Measurements from ENCODE around the gene TMPRSS9. TPM values are rescaled to one million over a fixed set of nuclear protein-coding genes. Genes with fewer than 3 reads are reported as not detected.

TMPRSS9 gene
- total RNA-seq, 1 experiment from 2014 or later, result 0.57 TPM

DNA sequence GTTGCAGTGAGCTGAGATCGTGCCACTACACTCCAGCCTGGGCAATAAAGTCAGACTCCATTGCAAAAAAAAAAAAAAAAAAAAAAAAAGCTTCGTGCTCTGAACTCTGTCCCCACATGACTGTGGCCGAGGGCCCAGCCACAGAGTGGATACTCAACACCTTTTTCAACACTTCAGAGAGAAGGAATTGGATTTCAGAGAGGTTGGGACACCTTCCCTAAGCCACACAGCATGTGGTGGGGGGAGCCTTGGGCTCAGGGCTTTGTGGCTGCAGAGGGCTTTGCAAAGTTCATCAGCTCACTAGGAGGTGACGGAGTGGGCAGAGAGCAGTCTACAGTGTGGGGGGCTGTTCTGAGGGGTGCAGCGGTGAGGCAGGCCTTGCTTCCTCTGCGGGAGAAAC, 41.1 kb upstream of the TMPRSS9 start:
- no peaks in the 10 kb centered on the region for H3K4me1 Mint-ChIP-seq
- H3K9me3 Mint-ChIP-seq, result peaks cover 9% of the 10 kb centered on the region
- no peak for DNase-seq (ENCODE audit: low spot score)
- H3K27me3 Mint-ChIP-seq (ENCODE audit: low read depth), result peaks cover 9% of the 10 kb centered on the region
- ChIA-PET POLR2A (no interaction called here), CTCF (interaction anchor here (0.7 to 1.3 kb wide), 6 partner anchors 9 to 1478 kb away, joined by 3 to 4 read pairs (median 4); no protein-coding TSS in a partner anchor)
- TF ChIP-seq ZNF396 (CRISPR knock-in tag; IDR thresholded peaks at IDR 0.05; ENCODE audit: borderline replicate concordance), result no peak
- TF ChIP-seq, protein P1, sequence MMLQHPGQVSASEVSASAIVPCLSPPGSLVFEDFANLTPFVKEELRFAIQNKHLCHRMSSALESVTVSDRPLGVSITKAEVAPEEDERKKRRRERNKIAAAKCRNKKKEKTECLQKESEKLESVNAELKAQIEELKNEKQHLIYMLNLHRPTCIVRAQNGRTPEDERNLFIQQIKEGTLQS (CRISPR knock-in tag; conservative IDR thresholded peaks at IDR 0.05), result no peak
- no peak for TF ChIP-seq PRRX2 (CRISPR knock-in tag; IDR thresholded peaks at IDR 0.05)
- TF ChIP-seq TP53 (CRISPR knock-in tag; IDR thresholded peaks at IDR 0.05), result no peak
- no peak for TF ChIP-seq ZNF263 (CRISPR knock-in tag; IDR thresholded peaks at IDR 0.05; ENCODE audit: low read depth)
- TF ChIP-seq, protein P2, sequence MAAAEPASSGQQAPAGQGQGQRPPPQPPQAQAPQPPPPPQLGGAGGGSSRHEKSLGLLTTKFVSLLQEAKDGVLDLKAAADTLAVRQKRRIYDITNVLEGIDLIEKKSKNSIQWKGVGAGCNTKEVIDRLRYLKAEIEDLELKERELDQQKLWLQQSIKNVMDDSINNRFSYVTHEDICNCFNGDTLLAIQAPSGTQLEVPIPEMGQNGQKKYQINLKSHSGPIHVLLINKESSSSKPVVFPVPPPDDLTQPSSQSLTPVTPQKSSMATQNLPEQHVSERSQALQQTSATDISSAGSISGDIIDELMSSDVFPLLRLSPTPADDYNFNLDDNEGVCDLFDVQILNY (CRISPR knock-in tag; IDR thresholded peaks at IDR 0.05), result no peak
- TF ChIP-seq, protein P3, sequence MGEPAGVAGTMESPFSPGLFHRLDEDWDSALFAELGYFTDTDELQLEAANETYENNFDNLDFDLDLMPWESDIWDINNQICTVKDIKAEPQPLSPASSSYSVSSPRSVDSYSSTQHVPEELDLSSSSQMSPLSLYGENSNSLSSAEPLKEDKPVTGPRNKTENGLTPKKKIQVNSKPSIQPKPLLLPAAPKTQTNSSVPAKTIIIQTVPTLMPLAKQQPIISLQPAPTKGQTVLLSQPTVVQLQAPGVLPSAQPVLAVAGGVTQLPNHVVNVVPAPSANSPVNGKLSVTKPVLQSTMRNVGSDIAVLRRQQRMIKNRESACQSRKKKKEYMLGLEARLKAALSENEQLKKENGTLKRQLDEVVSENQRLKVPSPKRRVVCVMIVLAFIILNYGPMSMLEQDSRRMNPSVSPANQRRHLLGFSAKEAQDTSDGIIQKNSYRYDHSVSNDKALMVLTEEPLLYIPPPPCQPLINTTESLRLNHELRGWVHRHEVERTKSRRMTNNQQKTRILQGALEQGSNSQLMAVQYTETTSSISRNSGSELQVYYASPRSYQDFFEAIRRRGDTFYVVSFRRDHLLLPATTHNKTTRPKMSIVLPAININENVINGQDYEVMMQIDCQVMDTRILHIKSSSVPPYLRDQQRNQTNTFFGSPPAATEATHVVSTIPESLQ (CRISPR knock-in tag; IDR thresholded peaks at IDR 0.05), result no peak
- no peak for TF ChIP-seq RORB (CRISPR knock-in tag; IDR thresholded peaks at IDR 0.05)
- TF ChIP-seq TEAD4 (CRISPR knock-in tag; IDR thresholded peaks at IDR 0.05), result no peak
- TF ChIP-seq, protein P4, sequence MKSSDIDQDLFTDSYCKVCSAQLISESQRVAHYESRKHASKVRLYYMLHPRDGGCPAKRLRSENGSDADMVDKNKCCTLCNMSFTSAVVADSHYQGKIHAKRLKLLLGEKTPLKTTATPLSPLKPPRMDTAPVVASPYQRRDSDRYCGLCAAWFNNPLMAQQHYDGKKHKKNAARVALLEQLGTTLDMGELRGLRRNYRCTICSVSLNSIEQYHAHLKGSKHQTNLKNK (CRISPR knock-in tag; IDR thresholded peaks at IDR 0.05), result no peak
- no peak for TF ChIP-seq NR1H2 (CRISPR knock-in tag; IDR thresholded peaks at IDR 0.05)
- no peak for TF ChIP-seq CBFB (CRISPR knock-in tag; IDR thresholded peaks at IDR 0.05; ENCODE audit: low read depth)
- TF ChIP-seq NFE2L1 (CRISPR knock-in tag; IDR thresholded peaks at IDR 0.05), result no peak
- no peak for TF ChIP-seq ZNF232 (CRISPR knock-in tag; IDR thresholded peaks at IDR 0.05)
- TF ChIP-seq, protein P5, sequence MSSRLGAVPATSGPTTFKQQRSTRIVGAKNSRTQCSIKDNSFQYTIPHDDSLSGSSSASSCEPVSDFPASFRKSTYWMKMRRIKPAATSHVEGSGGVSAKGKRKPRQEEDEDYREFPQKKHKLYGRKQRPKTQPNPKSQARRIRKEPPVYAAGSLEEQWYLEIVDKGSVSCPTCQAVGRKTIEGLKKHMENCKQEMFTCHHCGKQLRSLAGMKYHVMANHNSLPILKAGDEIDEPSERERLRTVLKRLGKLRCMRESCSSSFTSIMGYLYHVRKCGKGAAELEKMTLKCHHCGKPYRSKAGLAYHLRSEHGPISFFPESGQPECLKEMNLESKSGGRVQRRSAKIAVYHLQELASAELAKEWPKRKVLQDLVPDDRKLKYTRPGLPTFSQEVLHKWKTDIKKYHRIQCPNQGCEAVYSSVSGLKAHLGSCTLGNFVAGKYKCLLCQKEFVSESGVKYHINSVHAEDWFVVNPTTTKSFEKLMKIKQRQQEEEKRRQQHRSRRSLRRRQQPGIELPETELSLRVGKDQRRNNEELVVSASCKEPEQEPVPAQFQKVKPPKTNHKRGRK (CRISPR knock-in tag; IDR thresholded peaks at IDR 0.05; ENCODE audit: borderline replicate concordance), result no peak
- no peak for TF ChIP-seq FOXP1 (CRISPR knock-in tag; IDR thresholded peaks at IDR 0.05; ENCODE audit: borderline replicate concordance)
- no peak for ATAC-seq
- no peak overlapping the region for H3K27ac Mint-ChIP-seq
- peaks cover 8% of the 10 kb centered on the region for H3K36me3 Mint-ChIP-seq
- no peak overlapping the region for H3K4me3 Mint-ChIP-seq

DNA sequence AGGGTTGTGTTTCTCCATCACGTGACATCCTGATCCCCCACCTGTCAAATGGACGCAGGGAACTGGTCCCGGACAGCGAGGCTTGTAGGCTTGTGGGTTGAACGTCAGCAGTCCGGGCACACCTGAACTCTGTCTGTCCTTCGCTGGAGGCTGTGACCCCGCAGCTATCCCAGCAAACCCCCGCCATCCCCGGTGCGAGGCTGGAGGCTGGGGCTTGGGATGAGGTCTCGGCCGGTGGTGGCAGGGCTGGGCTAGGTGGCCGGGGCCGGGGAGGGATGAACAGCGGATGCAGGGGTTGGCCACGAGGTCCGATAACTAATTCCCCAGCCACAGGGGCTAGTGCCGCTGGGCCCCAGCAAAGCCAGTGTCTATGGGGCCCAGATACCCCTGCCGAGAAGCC, 40.5 kb upstream of the TMPRSS9 start:
- peaks cover 7% of the 10 kb centered on the region for H3K27me3 Mint-ChIP-seq (ENCODE audit: low read depth)
- ChIA-PET POLR2A (no interaction called here), CTCF (interaction anchor here (1.3 kb wide), 2 partner anchors 32 to 120 kb away, joined by 3 read pairs; no protein-coding TSS in a partner anchor)
- peaks cover 13% of the 10 kb centered on the region for H3K36me3 Mint-ChIP-seq
- H3K4me3 Mint-ChIP-seq, result no peak overlapping the region
- DNase-seq (ENCODE audit: low spot score) (no peak), ATAC-seq (no peak)
- peaks cover 9% of the 10 kb centered on the region for H3K9me3 Mint-ChIP-seq
- H3K4me1 Mint-ChIP-seq, result no peaks in the 10 kb centered on the region
- H3K27ac Mint-ChIP-seq, result no peak overlapping the region
- no peak for TF ChIP-seq CBFB (CRISPR knock-in tag; IDR thresholded peaks at IDR 0.05; ENCODE audit: low read depth)
- TF ChIP-seq ELF4 (CRISPR knock-in tag; IDR thresholded peaks at IDR 0.05; ENCODE audit: low read depth), result no peak
- TF ChIP-seq ESRRA (CRISPR knock-in tag; IDR thresholded peaks at IDR 0.05; ENCODE audit: borderline replicate concordance), result no peak
- TF ChIP-seq NFATC4 (CRISPR knock-in tag; IDR thresholded peaks at IDR 0.05), result no peak
- no peak for TF ChIP-seq FOXJ3 (CRISPR knock-in tag; IDR thresholded peaks at IDR 0.05; ENCODE audit: borderline replicate concordance)
- TF ChIP-seq, protein P6, sequence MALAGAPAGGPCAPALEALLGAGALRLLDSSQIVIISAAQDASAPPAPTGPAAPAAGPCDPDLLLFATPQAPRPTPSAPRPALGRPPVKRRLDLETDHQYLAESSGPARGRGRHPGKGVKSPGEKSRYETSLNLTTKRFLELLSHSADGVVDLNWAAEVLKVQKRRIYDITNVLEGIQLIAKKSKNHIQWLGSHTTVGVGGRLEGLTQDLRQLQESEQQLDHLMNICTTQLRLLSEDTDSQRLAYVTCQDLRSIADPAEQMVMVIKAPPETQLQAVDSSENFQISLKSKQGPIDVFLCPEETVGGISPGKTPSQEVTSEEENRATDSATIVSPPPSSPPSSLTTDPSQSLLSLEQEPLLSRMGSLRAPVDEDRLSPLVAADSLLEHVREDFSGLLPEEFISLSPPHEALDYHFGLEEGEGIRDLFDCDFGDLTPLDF (CRISPR knock-in tag; IDR thresholded peaks at IDR 0.05), result no peak
- TF ChIP-seq SMAD4 (CRISPR knock-in tag; IDR thresholded peaks at IDR 0.05), result no peak
- no peak for TF ChIP-seq TCF7 (CRISPR knock-in tag; IDR thresholded peaks at IDR 0.05; ENCODE audit: low read depth)
- no peak for TF ChIP-seq ZNF232 (CRISPR knock-in tag; IDR thresholded peaks at IDR 0.05)
- TF ChIP-seq, protein P7, sequence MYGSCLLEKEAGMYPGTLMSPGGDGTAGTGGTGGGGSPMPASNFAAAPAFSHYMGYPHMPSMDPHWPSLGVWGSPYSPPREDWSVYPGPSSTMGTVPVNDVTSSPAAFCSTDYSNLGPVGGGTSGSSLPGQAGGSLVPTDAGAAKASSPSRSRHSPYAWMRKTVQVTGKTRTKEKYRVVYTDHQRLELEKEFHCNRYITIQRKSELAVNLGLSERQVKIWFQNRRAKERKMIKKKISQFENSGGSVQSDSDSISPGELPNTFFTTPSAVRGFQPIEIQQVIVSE (CRISPR knock-in tag; IDR thresholded peaks at IDR 0.05; ENCODE audit: borderline replicate concordance), result no peak
- no peak for TF ChIP-seq CREB1 (CRISPR knock-in tag; IDR thresholded peaks at IDR 0.05)
- no peak for TF ChIP-seq FOXP1 (CRISPR knock-in tag; IDR thresholded peaks at IDR 0.05; ENCODE audit: borderline replicate concordance)
- TF ChIP-seq JUN (CRISPR knock-in tag; IDR thresholded peaks at IDR 0.05), result no peak
- no peak for TF ChIP-seq EMX1 (CRISPR knock-in tag; IDR thresholded peaks at IDR 0.05)
- TF ChIP-seq, protein P8, sequence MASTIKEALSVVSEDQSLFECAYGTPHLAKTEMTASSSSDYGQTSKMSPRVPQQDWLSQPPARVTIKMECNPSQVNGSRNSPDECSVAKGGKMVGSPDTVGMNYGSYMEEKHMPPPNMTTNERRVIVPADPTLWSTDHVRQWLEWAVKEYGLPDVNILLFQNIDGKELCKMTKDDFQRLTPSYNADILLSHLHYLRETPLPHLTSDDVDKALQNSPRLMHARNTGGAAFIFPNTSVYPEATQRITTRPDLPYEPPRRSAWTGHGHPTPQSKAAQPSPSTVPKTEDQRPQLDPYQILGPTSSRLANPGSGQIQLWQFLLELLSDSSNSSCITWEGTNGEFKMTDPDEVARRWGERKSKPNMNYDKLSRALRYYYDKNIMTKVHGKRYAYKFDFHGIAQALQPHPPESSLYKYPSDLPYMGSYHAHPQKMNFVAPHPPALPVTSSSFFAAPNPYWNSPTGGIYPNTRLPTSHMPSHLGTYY (CRISPR knock-in tag; IDR thresholded peaks at IDR 0.05), result no peak

Data from WTC11 (cell line).